Renal cortical epithelial cell (primary cell): ENCODE data around the gene ZNF414. TPM values are rescaled to one million over a fixed set of nuclear protein-coding genes. Genes with fewer than 3 reads are reported as not detected.
"Not testable (repeated sequence)": the region's sequence is repeated elsewhere in the genome, so short reads cannot be mapped to it uniquely, and the experiment has no call there.

Experiments
- DNase-seq: peaks from one replicate; pipeline ENCODE4 v3.0.0-alpha.2; 2011; ENCODE audit warnings: low read depth
- total RNA-seq: library from RNA; depleted of rRNA; stranded (reverse); fragments of >200 nt; gene quantifications from 2 replicates; pipeline ENCODE4 v1.2.3, GENCODE V29; 2014

ZNF414 gene, protein sequence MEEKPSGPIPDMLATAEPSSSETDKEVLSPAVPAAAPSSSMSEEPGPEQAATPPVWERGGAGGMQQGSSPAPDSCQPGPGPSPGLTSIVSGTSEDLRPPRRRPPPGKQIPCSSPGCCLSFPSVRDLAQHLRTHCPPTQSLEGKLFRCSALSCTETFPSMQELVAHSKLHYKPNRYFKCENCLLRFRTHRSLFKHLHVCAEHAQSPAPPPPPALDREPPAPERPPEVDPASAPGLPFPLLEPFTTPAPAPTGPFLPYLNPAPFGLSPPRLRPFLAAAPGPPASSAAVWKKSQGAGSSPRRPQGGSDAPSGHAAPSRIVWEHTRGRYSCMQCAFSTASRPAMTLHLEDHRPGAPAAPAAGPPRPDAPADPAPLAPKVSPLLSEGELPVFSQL
- total RNA-seq = 3.5 and 10.6 TPM in 2 replicates

DNA sequence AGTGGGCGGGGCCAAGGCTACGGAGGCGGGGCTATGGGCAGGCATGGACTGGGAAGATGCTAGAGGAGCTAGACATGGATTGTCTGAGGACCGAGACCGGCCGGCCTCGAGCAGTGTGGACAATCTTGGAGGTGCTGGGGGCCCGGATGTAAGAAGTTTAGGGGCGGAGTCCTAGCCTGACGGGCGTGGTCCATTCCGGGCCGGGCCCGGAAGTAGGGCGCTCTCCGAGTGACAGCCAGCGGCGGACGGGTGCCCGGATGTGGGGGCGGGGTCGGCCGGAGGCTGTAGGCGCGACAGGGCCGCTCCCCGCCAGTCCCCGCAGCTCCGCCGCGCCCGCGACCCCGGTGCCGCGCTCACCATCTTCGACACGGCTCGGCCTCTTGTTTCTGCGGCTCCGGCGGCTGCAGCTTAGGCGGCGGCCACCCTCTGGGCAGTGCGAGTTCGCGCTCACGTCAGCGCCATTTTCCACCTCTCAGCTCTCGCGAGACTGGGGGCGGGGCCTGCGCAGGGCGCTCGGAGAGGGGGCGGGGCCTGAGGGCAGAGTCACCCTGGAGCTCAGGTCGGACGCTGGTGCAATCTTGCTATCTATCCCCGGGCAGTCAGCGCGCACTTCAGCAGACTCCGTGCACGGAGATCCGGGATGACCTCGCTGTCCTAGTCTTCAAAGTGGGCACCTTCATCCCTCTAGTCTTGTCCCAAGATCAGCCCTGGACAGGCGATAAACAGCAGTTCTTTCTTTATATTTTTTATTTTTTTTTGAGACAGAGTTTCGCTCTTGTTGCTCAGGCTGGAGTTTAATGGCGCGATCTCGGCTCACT, at the start of gene ZNF414:
Gene ZNF414 (minus strand): TSS at position 481 of the 818 bp plus-strand sequence. CDS start 121 bp downstream, at position 360.
- DNase-seq = peak; percentile 87

GRCh38 chr19:8561075-8561764, 47.3 kb upstream of the ZNF414 start:
- no peak for DNase-seq

DNA sequence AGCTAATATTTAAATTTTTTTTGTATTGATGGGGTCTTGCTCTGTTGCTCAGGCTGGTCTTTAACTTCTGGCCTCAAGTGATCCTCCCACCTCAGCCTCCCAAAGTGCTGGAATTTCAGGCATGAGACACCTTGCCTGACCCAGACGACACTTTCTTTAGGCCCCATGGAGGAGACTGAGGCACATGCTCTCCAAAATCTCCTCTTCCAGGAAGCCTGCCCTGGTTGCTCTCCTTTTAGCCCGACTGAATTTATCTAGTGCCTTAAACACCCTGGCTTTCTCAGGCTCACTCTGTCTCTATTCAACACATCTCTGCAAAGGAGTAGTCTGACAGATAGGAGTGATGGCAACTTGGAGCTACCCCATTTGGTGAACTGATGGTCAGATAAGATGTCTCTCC, 44.4 kb upstream of the ZNF414 start:
- no peak for DNase-seq

- DNase-seq = no peak
Measured at GRCh38 chr19:8557642-8558238, 43.8 kb upstream of the ZNF414 start.

DNA sequence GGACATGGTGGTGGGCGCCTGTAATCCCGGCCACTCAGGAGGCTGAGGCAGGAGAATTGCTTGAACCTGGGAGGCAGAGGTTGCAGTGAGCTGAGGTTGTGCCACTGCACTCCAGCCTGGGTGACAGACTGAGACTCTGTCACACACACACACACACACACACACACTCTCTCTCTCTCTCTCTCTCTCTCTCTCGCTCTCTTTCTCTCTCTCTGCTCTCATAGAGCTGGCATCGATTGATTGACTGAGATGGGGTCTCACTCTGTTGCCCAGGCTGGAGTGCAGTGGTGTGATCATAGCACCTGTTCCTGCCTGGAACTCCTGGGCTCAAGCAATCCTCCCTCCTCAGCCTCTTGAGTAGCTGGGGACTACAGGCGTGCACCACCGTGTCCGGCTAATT, 39.8 kb upstream of the ZNF414 start:
- not testable (repeated sequence) for DNase-seq

DNA sequence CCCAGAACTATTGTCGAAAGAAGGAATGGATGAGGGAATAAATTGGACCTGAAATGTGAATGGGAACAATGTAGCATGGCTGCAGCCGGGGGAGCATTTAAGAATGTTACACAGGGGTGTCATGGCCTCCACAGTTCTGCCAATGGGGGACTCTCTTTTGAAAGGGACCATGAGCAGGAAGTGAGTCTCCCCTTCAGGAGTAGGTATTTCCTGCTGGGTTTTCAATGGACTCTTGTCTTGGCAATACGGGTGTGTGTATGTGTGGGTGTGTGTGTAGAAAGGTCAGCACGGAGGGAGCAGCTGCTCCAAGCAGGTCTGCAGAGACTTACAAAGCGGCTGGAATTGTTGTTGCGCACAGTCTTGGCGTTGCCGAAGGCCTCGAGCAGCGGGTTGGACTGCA, 38.8 kb upstream of the ZNF414 start:
- DNase-seq = no peak

DNA sequence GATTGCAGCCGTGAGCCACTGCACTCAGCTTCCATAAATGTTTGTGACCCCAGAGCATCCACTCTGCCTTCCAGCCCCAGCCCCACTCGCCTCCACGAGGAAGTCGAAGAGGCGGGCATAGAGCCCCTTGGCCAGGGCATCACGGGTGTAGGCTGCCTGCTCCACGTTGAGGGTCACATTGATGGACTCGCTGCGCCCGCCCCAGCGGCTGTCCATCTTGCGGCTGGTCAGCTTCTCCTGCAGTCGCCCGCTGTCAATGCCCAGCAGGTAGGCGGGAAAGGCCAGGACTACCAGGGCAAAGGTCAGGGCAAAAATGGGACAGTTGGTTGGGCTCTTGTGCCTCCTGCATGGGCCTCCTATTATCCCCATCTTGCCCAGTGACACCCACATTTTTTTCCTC, 36.1 kb upstream of the ZNF414 start:
- no peak for DNase-seq

GRCh38 chr19:8545743-8546142, 31.8 kb upstream of the ZNF414 start:
- DNase-seq = no peak

DNA sequence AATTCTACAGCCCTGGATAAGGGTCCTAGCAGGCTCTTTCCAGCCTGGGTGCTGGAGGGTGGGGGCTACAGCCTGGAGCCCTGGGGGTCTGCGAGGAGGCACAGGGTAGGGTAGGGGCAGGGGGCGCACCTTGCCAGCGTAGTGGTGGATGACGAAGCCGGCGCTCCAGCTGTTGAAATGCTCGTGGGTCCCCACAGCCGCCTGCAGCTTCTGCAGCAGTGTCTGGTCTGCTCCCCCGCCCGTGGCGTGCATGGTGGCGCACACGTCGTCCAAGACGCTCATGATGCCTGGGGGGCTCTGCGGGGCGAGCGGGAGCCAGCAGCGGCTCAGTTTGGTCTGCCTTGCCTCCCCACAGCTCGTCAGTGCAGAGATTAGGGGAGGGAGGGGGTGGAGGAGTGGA, 30.2 kb upstream of the ZNF414 start:
- DNase-seq = no peak

- no peak for DNase-seq
Measured at GRCh38 chr19:8539621-8540149, 25.7 kb upstream of the ZNF414 start.

DNA sequence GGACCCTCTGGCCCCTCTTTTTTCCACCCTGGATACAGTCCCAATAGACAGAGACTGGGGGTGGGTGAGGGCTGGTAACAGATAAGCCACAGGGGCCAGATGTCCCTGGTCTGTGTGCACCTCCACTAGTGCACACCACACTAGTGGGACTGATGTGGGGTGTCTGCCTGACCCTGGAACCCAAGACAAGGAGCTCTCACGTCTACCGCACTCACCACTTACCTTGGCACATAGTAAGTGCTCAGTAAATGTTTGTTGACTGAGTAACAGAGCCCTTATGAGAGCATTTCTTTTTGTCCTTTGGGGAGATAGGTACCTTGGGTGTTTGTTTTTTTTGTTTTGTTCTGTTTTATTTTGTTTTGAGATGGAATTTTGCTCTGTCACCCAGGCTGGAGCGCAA, 23.1 kb upstream of the ZNF414 start:
- DNase-seq = no peak

- DNase-seq = no peak
Measured at GRCh38 chr19:8536282-8536681, 22.3 kb upstream of the ZNF414 start.

- no peak for DNase-seq
Measured at GRCh38 chr19:8532225-8532624, 18.3 kb upstream of the ZNF414 start.

DNA sequence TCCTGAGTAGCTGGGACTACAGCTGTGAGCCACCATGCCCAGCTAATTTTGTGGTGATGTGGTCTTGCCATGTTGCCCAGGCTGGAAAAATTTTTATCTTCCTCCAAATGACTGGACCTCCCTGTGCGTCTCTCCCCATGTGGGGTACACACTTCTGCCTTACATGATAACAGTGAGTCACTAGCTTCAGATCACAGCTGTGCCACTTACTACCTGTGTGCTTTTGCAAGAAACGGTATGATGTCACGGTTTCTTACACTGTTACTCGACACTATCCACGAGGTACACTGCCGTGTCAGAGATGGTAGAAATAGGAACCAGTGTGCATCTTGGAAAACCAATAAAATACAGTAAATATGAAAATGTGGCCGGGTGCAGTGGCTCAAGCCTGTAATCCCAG, 17.5 kb upstream of the ZNF414 start:
- DNase-seq = no peak

DNA sequence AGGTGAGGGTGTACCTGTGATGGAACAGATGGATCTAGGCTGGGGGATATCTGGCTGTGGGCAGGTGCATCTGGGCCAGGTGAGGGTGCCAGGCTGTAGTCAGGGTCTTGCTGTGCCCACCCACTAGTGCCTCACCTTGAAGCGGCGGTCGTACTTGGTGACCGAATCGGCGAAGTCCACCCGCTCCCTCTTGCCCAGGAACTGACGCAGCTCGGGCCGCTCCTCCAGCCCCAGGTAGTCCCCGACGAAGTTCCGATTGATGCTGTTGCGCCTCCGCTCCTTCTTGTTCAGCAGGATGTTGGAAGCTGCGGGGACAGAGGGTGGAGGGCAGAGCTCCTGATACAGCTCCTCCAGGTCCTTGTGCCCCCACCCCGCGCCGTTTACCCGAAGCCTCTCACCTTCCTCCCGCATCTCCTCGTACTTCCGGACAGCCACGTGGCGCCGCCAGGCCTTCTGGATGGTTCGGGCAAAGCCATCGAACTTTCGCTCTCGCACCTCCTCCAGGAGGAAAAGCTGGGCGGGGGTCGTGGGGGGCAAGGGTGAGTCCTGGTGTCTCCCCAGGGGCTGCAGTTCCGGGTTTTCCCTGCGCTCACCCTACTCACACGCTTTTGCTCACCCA, 16.2 kb upstream of the ZNF414 start:
- DNase-seq = no peak

DNA sequence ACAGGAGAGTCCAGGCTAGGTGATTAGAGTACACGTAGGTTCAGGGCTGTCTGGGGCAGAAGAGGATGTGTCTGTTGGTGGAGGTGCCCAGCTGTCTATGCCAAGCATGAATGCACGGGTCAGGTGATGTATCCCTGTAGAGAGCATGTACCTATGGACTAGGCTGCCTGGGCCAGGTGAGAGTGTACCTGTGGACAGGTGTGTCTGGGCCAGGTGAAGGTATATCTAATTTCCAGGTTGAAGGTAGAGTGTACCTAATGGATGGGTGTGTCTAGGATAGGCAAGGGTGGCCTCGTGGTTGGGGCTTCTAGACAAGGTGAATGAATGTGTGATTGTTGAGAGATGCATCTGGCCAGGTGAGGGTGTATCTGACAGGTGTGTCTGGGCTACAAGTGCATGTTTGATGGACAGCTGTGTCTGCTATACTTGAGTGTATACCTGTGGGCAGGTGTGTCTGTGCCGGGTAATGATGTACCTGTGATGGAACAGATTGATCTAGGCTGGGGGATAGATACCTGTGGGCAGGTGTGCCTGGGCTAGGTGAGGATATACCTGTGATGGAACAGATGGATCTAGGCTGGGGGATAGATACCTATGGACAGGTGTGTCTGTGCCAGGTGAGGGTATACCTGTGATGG, 15.5 kb upstream of the ZNF414 start:
- DNase-seq = no peak

- DNase-seq = no peak
Measured at GRCh38 chr19:8528500-8528899, 14.5 kb upstream of the ZNF414 start.

- peak; percentile 80 for DNase-seq
Measured at GRCh38 chr19:8526345-8527091, 12.6 kb upstream of the ZNF414 start.

GRCh38 chr19:8525401-8525684, 11.4 kb upstream of the ZNF414 start:
- no peak for DNase-seq

DNA sequence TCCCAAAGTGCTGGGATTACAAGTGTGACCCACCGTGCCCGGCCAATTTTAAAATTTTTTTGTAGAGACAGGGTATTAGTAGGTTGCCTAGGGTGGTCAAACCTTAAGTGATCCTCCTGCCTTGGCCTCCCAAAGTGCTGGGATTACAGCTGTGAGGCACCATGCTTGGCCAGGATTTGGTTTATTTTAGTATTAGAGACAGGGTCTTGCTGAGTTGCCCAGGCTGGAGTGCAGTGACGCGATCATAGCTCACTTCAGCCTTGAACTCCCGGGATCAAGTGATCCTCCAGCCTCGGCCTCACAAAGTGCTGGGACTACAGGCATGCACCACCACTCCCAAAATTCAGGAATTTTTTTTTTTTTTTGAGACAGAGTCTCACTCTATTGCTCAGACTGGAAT, 5.4 kb upstream of the ZNF414 start:
- no peak for DNase-seq
